NCI-H1092 treated with DMSO at 0.1 percent for 48 hours (cell line): ENCODE data around the gene CBY2.

Experiments used
- DNase-seq: peaks from one replicate; lab custom pipeline; 2025; lab: John Stamatoyannopoulos, UW

CBY2 gene

GRCh38 chr13:45700971-45701900, 884 bp upstream of the CBY2 start:
- no peak for DNase-seq

GRCh38 chr13:45702869-45703391, 810 bp downstream of the CBY2 start:
- no peak for DNase-seq

DNA sequence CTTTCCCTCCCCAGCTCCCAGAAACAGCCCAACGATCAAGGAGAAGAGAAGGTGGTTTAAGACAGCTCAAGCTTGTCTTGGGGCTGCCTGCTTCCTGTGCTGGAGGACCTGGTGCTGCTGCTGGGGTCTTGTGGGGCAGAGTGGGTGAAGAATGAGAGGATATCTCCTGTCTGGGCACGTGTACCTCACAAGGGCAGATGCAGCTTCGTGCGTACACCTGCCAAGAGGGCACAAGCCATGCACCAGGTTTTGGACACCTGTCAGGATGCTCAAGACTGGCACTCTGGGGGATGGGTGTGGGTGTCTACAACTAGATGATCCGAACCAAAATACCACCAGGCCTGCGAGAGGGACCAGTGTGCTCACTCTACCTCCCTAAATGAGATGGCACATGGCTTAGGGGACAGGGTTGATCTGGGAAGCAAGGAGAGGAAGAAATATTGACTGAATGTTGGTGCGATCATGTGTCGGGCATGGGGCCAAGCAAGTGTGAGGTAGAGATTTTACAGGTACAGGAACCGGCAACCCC, 2.2 kb downstream of the CBY2 start:
- no peak for DNase-seq

- DNase-seq: no peak
These were observed 3.0 kb downstream of the CBY2 start for GRCh38 chr13:45704854-45705695.

- DNase-seq: no peak
These were observed 3.8 kb downstream of the CBY2 start for GRCh38 chr13:45705918-45706317.

GRCh38 chr13:45707516-45708100, 5.5 kb downstream of the CBY2 start:
- DNase-seq: no peak

- no peak for DNase-seq
These were observed 9.8 kb downstream of the CBY2 start for GRCh38 chr13:45711951-45712350.

- DNase-seq: no peak
These were observed 11.1 kb downstream of the CBY2 start for GRCh38 chr13:45713106-45713690.

DNA sequence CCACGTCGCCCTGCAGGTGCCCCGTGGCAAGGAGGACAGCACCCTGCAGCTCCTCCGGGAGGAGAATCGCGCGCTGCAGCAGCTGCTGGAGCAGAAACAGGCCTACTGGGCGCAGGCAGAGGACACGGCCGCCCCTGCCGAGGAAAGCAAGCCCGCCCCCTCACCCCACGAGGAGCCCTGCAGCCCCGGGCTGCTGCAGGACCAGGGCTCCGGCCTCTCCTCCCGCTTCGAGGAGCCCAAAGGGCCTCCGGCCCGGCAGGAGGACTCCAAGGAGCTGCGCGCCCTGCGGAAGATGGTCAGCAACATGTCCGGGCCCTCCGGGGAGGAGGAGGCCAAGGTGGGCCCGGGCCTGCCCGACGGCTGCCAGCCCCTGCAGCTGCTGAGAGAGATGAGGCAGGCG, 11.6 kb downstream of the CBY2 start:
- no peak for DNase-seq

GRCh38 chr13:45714170-45714569, 12.1 kb downstream of the CBY2 start:
- DNase-seq: no peak

DNA sequence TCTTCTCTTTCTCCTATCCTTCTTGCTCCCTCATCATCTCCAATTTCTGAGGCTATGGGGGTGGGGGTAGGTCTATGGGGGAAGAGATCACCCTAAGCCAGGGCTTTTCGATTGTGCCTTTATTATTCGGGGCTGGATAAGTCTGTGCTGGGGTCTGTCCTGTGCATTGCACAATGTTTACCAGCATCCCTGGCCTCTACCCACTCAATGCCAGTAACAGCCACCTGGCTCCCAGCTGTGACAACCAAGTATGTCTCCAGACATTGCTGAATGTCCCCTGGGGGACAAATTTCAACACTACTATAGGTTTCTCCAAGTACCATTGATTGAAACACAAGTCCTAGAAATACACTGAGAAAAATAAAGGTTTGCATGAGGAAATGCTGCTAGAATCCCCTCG, 13.2 kb downstream of the CBY2 start:
- no peak for DNase-seq

- DNase-seq: no peak
These were observed 15.2 kb downstream of the CBY2 start for GRCh38 chr13:45717349-45717748.

DNA sequence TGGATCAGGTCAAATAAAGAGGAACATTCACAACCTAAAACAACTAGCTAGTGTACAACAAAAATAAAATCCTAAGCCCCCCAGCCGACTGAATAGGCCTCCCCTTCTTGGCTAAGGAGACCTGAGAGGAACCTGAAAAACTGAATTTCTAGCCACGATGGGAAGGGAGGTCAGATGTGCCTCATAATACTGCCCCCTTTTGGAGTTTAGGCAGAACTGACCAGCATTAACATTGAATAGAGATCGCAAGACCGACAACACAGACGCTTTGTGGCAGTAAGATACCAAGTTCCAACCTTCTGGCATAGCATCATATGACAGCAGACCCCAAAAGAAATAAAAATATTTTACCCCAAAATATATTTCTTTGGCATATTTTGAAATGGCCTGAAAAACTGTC, 15.9 kb downstream of the CBY2 start:
- peak; percentile 8 for DNase-seq

GRCh38 chr13:45718992-45719391, 16.9 kb downstream of the CBY2 start:
- no peak for DNase-seq

GRCh38 chr13:45721203-45721731, 19.1 kb downstream of the CBY2 start:
- no peak for DNase-seq

DNA sequence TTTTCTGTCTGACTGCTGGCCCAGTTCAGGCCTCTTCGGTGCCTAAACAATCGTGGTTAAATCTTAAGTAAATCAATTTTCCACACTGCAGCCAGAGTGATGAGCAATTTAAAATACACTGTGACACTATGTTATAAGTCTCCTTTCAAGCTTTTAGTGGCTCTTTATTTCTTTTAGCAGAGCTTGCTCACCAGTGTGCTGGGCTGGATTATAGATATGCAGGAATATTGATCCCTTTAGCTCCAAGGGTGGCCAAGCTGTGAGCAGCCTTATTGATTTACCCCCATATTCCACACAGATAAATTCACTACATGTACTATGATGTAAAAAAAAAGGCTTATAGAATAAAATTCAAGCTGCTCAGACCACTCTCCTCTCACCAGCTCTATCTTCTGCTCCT, 21.7 kb downstream of the CBY2 start:
- no peak for DNase-seq

DNA sequence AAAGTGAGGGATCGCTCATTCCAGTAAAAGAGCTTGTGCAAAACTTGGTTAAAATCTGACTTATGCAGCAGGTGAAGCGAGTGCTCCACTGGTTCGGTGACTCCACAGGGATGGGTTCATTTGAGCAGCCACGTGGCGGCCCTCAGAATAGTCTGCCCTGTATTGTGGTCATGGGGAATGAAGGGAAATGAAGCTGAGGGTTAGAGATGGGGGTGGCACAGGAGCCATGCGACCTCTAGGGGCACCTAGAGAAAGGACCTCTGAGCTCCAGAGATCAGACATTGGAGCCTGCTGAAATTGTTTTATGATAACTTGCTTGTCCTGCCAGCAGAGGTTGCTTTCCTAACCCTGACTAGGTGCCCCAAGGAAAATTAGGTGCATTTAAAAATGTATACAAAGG, 26.6 kb downstream of the CBY2 start:
- no peak for DNase-seq

GRCh38 chr13:45731455-45731854, 29.3 kb downstream of the CBY2 start:
- no peak for DNase-seq

GRCh38 chr13:45732916-45733315, 30.8 kb downstream of the CBY2 start:
- DNase-seq: no peak

GRCh38 chr13:45733361-45733760, 31.2 kb downstream of the CBY2 start:
- no peak for DNase-seq

- DNase-seq: no peak
These were observed 35.5 kb downstream of the CBY2 start for GRCh38 chr13:45737571-45738017.
